H9 (cell line): ENCODE measurements around the gene CAMTA1. TPM values are rescaled to one million over a fixed set of nuclear protein-coding genes. Genes with fewer than 3 reads are reported as not detected.
A peak's percentile ranks its signal among the peaks of the same experiment; 100 is the strongest.

Experiments
- DNase-seq: peaks from one replicate; pipeline ENCODE4 v3.0.0-alpha.2; 2017
- H2AFZ ChIP-seq: one replicate; pipeline ENCODE4 v1.6.1; 2013; ENCODE audit warnings: mild to moderate bottlenecking, low read length, control low read depth, moderate library complexity
- H2AK5ac ChIP-seq: 2 replicates; pipeline ENCODE4 v1.6.1; 2013; ENCODE audit warnings: low read length, control low read depth, mixed read lengths; ENCODE audit not compliant: insufficient read length
- H2BK120ac ChIP-seq: one replicate; pipeline ENCODE4 v1.6.1; 2013; ENCODE audit warnings: low read depth, mild to moderate bottlenecking, low read length, control low read depth, inconsistent platforms; ENCODE audit not compliant: poor library complexity, severe bottlenecking
- H2BK12ac ChIP-seq: 2 replicates; pipeline ENCODE4 v1.6.1; 2013; ENCODE audit warnings: low read length, control low read depth, mixed read lengths, low read depth; ENCODE audit not compliant: insufficient read length
- H2BK15ac ChIP-seq: 2 replicates; pipeline ENCODE4 v1.6.1; 2013; ENCODE audit warnings: low read depth, low read length, control low read depth
- H2BK20ac ChIP-seq: one replicate; pipeline ENCODE4 v1.6.1; 2013; ENCODE audit warnings: low read depth, mild to moderate bottlenecking, low read length, control low read depth, inconsistent platforms; ENCODE audit not compliant: poor library complexity, severe bottlenecking
- H2BK5ac ChIP-seq: 2 replicates; pipeline ENCODE4 v1.6.1; 2013; ENCODE audit warnings: low read length, control low read depth, mixed read lengths; ENCODE audit not compliant: insufficient read length
- H3K14ac ChIP-seq: 2 replicates; pipeline ENCODE4 v1.6.1; 2013; ENCODE audit warnings: low read length, control low read depth; ENCODE audit not compliant: insufficient read depth
- H3K18ac ChIP-seq: 2 replicates; pipeline ENCODE4 v1.6.1; 2013; ENCODE audit warnings: low read depth, mild to moderate bottlenecking, mixed read lengths, low read length, control low read depth; ENCODE audit not compliant: insufficient read length
- H3K23ac ChIP-seq: 2 replicates; pipeline ENCODE4 v1.6.1; 2013; ENCODE audit warnings: low read length, control low read depth, mixed read lengths, low read depth; ENCODE audit not compliant: insufficient read length
- H3K23me2 ChIP-seq: 2 replicates; pipeline ENCODE4 v1.6.1; 2013; ENCODE audit warnings: low read depth, mild to moderate bottlenecking, mixed read lengths, low read length, control low read depth; ENCODE audit not compliant: insufficient read length, poor library complexity, severe bottlenecking
- H3K27ac ChIP-seq: 2 replicates; pipeline ENCODE4 v1.5.1; 2013; ENCODE audit warnings: low read length, control low read depth, mixed read lengths, low read depth; ENCODE audit not compliant: insufficient read length
- H3K27me3 ChIP-seq: 2 replicates; pipeline ENCODE4 v1.6.1; 2013; ENCODE audit warnings: low read length, control low read depth, inconsistent platforms; ENCODE audit not compliant: insufficient read depth
- H3K4ac ChIP-seq: 2 replicates; pipeline ENCODE4 v1.6.1; 2013; ENCODE audit warnings: low read depth, mild to moderate bottlenecking, control low read depth, inconsistent platforms, low read length, moderate library complexity
- H3K4me1 ChIP-seq: 2 replicates; pipeline ENCODE4 v1.6.1; 2013; ENCODE audit warnings: low read length, control low read depth, inconsistent platforms; ENCODE audit not compliant: insufficient read depth
- H3K4me2 ChIP-seq: 2 replicates; pipeline ENCODE4 v1.6.1; 2013; ENCODE audit warnings: low read length, control low read depth, mixed read lengths; ENCODE audit not compliant: insufficient read length, insufficient read depth
- H3K56ac ChIP-seq: 2 replicates; pipeline ENCODE4 v1.6.1; 2013; ENCODE audit warnings: low read depth, mild to moderate bottlenecking, mixed read lengths, low read length, control low read depth; ENCODE audit not compliant: insufficient read length
- H3K79me1 ChIP-seq: 2 replicates; pipeline ENCODE4 v1.6.1; 2013; ENCODE audit warnings: low read depth, mild to moderate bottlenecking, moderate library complexity, low read length, control low read depth, inconsistent platforms; ENCODE audit not compliant: insufficient read depth, poor library complexity, severe bottlenecking
- H3K79me2 ChIP-seq: 2 replicates; pipeline ENCODE4 v1.6.1; 2013; ENCODE audit warnings: low read length, control low read depth, inconsistent platforms; ENCODE audit not compliant: insufficient read depth
- H3K9ac ChIP-seq: 2 replicates; pipeline ENCODE4 v1.6.1; 2013; ENCODE audit warnings: low read length, control low read depth, mixed read lengths; ENCODE audit not compliant: insufficient read length; ENCODE audit errors: extremely low read depth
- H3K9me3 ChIP-seq: one replicate; pipeline ENCODE4 v1.6.1; 2013; ENCODE audit warnings: low read depth, low read length, inconsistent platforms; ENCODE audit not compliant: control insufficient read depth
- H3T11ph ChIP-seq: one replicate; pipeline ENCODE4 v1.6.1; 2013; ENCODE audit warnings: mild to moderate bottlenecking, low read length, control low read depth, inconsistent platforms
- H4K20me1 ChIP-seq: one replicate; pipeline ENCODE4 v1.6.1; 2013; ENCODE audit not compliant: control insufficient read depth, insufficient read length, insufficient read depth
- H4K5ac ChIP-seq: 2 replicates; pipeline ENCODE4 v1.6.1; 2013; ENCODE audit warnings: low read depth, mild to moderate bottlenecking, mixed read lengths, low read length, control low read depth; ENCODE audit not compliant: insufficient read length
- H4K8ac ChIP-seq: replicated peaks from 2 replicates; pipeline ENCODE4 v1.6.1; 2013; ENCODE audit warnings: low read length, control low read depth, mixed read lengths, low read depth; ENCODE audit not compliant: insufficient read length
- H4K91ac ChIP-seq: 2 replicates; pipeline ENCODE4 v1.6.1; 2013; ENCODE audit warnings: low read depth, mild to moderate bottlenecking, moderate library complexity, mixed read lengths, low read length, control low read depth; ENCODE audit not compliant: insufficient read length
- H3K27ac Mint-ChIP-seq, 3 experiments: 2 replicates in 2 of 3; 3 replicates in 1 of 3; pipeline ENCODE4 v1.8.0; 2020 to 2021; ENCODE audit warnings: mixed read lengths in 3 of 3, mild to moderate bottlenecking in 1 of 3, moderate library complexity in 1 of 3
- H3K27me3 Mint-ChIP-seq: 2 replicates; pipeline ENCODE4 v1.8.0; 2021; ENCODE audit warnings: low read depth, mild to moderate bottlenecking, moderate library complexity, mixed read lengths
- H3K36me3 Mint-ChIP-seq, 3 experiments: 2 replicates in 2 of 3; 3 replicates in 1 of 3; pipeline ENCODE4 v1.8.0; 2020 to 2021; ENCODE audit warnings: low read depth in 3 of 3, mixed read lengths in 3 of 3; ENCODE audit not compliant: insufficient read depth in 1 of 3
- H3K4me1 Mint-ChIP-seq, 2 experiments: 2 replicates each; pipeline ENCODE4 v1.8.0; 2020; ENCODE audit warnings: mixed read lengths in 2 of 2
- H3K4me3 Mint-ChIP-seq, 2 experiments: 2 replicates in 1 of 2; 3 replicates in 1 of 2; pipeline ENCODE4 v1.8.0; 2020 to 2021; ENCODE audit warnings: mild to moderate bottlenecking in 2 of 2, mixed read lengths in 2 of 2, moderate library complexity in 1 of 2
- H3K9me3 Mint-ChIP-seq, 2 experiments: 2 replicates in 1 of 2; 3 replicates in 1 of 2; pipeline ENCODE4 v1.8.0; 2020; ENCODE audit warnings: mild to moderate bottlenecking in 2 of 2, mixed read lengths in 2 of 2, moderate library complexity in 1 of 2
- WGBS: extraction: QIAGEN DNeasy Blood & Tissue Kit; methylation state at CpG from one replicate; pipeline ENCODE4 v1.1.7; 2013; ENCODE audit warnings: missing lambda C conversion rate, low lambda C conversion rate, mixed read lengths; ENCODE audit not compliant: insufficient read length; ENCODE audit errors: extremely low coverage; 5-methylcytosine and 5-hydroxymethylcytosine counted together
- total RNA-seq: library from RNA; stranded (reverse); gene quantifications from 2 replicates; pipeline ENCODE4 v1.2.1, GENCODE V29; 2021
- TF ChIP-seq, protein P1 (sequence below): fragments of 200-600 bp; sonication (generic); conservative IDR thresholded peaks from 3 replicates; pipeline ENCODE4 v1.8.0; 2021; ENCODE audit warnings: antibody characterized with exemption, mild to moderate bottlenecking

The CAMTA1 gene
- total RNA-seq, 1 experiment from 2014 or later = 115 TPM

DNA sequence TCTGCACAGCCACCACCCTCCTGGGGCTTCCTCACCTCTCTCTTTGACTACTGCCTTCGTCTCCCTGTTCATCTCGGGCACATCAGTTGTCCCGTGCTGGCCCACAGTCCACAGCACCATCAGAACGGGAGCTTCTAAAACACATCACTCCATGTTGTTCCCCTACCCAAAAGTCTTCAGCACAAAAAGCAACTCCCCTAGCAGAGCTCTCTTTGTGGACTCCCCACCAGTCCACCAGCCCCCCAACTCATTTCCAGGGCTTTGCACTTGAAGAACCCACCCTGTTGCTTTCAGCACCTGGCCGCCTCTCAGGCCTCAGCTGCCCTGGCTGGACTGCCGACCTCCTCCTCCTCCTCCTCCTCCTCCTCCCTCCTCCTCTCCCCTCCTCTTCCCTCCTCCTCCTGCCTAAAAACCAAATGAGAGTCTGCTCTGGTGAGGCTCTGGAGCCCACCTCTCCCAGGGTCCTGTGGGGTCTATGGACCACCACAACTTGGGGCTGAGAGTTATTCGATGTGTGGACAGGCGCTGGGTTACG lies 734.7 kb downstream of the CAMTA1 start:
- Histone ChIP-seq H3T11ph (no peak overlapping the region), H3K14ac (no peak overlapping the region), H3K18ac (no peak overlapping the region), H3K79me1 (no peaks in the 10 kb centered on the region), H3K23me2 (no peaks in the 10 kb centered on the region), H4K5ac (no peak overlapping the region), H4K20me1 (no peaks in the 10 kb centered on the region), H3K79me2 (no peaks in the 10 kb centered on the region), H3K4me1 (no peaks in the 10 kb centered on the region), H2BK12ac (no peak overlapping the region), H4K8ac (no peak overlapping the region), H2AK5ac (no peak overlapping the region), H3K9me3 (no peaks in the 10 kb centered on the region), H4K91ac (no peak overlapping the region), H2BK5ac (no peak overlapping the region), H3K4me2 (no peak overlapping the region), H2BK120ac (no peak overlapping the region), H3K9ac (no peak overlapping the region), H3K4ac (no peak overlapping the region), H3K23ac (no peak overlapping the region), H2AFZ (no peak overlapping the region), H2BK15ac (no peak overlapping the region), H3K56ac (no peak overlapping the region), H3K27me3 (no peaks in the 10 kb centered on the region), H2BK20ac (no peak overlapping the region), H3K27ac (no peak overlapping the region)
- H3K9me3 Mint-ChIP-seq = peaks cover 3% of the 10 kb centered on the region in 2 experiments; a peak in 2 of 5 replicates
- peak overlapping the region in 1 of 3 experiments; percentile 93; a peak in 2 of 7 replicates for H3K27ac Mint-ChIP-seq
- no peak overlapping the region for H3K4me3 Mint-ChIP-seq
- no peak for DNase-seq
- H3K4me1 Mint-ChIP-seq = peaks cover 5 to 12% of the 10 kb centered on the region in 2 experiments
- H3K36me3 Mint-ChIP-seq = no peaks in the 10 kb centered on the region; a peak in 3 of 7 replicates
- no peaks in the 10 kb centered on the region; the same call in 1 of the 2 replicates for H3K27me3 Mint-ChIP-seq
- TF ChIP-seq, protein P1, sequence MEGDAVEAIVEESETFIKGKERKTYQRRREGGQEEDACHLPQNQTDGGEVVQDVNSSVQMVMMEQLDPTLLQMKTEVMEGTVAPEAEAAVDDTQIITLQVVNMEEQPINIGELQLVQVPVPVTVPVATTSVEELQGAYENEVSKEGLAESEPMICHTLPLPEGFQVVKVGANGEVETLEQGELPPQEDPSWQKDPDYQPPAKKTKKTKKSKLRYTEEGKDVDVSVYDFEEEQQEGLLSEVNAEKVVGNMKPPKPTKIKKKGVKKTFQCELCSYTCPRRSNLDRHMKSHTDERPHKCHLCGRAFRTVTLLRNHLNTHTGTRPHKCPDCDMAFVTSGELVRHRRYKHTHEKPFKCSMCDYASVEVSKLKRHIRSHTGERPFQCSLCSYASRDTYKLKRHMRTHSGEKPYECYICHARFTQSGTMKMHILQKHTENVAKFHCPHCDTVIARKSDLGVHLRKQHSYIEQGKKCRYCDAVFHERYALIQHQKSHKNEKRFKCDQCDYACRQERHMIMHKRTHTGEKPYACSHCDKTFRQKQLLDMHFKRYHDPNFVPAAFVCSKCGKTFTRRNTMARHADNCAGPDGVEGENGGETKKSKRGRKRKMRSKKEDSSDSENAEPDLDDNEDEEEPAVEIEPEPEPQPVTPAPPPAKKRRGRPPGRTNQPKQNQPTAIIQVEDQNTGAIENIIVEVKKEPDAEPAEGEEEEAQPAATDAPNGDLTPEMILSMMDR = no peak
- WGBS = no CpG with 5 or more reads among the region's 9 CpGs
